Uterus (tissue), 2 donors: ENCODE results near the gene PIEZO2.

ENCODE experiments used
- CTCF ChIP-seq, 4 experiments: fragments of 200-600 bp in 2 of 4; fragments of 450-650 bp in 2 of 4; sonication (generic) in 2 of 4; IDR thresholded peaks; one replicate each; pipeline ENCODE4 v1.5.1; 2016 to 2019; ENCODE audit warnings: antibody characterized with exemption in 4 of 4, mild to moderate bottlenecking in 2 of 4, moderate library complexity in 1 of 4
- POLR2A ChIP-seq, 2 donors: fragments of 450-650 bp; IDR thresholded peaks; one replicate each; pipeline ENCODE4 v1.6.1; 2016; ENCODE audit warnings: antibody characterized with exemption in 2 of 2, mild to moderate bottlenecking in 1 of 2, moderate library complexity in 1 of 2

GRCh38 chr18:11024928-11025669, 124.3 kb downstream of the PIEZO2 start:
- no peak for TF ChIP-seq CTCF (IDR thresholded peaks at IDR 0.05)
- no peak for TF ChIP-seq POLR2A (IDR thresholded peaks at IDR 0.05)
